ENCODE data around the gene TAF3.
"Not testable (repeated sequence)": the region's sequence is repeated elsewhere in the genome, so short reads cannot be mapped to it uniquely, and the experiment has no call there.

The TAF3 gene, protein sequence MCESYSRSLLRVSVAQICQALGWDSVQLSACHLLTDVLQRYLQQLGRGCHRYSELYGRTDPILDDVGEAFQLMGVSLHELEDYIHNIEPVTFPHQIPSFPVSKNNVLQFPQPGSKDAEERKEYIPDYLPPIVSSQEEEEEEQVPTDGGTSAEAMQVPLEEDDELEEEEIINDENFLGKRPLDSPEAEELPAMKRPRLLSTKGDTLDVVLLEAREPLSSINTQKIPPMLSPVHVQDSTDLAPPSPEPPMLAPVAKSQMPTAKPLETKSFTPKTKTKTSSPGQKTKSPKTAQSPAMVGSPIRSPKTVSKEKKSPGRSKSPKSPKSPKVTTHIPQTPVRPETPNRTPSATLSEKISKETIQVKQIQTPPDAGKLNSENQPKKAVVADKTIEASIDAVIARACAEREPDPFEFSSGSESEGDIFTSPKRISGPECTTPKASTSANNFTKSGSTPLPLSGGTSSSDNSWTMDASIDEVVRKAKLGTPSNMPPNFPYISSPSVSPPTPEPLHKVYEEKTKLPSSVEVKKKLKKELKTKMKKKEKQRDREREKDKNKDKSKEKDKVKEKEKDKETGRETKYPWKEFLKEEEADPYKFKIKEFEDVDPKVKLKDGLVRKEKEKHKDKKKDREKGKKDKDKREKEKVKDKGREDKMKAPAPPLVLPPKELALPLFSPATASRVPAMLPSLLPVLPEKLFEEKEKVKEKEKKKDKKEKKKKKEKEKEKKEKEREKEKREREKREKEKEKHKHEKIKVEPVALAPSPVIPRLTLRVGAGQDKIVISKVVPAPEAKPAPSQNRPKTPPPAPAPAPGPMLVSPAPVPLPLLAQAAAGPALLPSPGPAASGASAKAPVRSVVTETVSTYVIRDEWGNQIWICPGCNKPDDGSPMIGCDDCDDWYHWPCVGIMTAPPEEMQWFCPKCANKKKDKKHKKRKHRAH

GRCh38 chr10:7818295-7819120, at the start of gene TAF3:
TSS of gene TAF3 (plus strand) at chr10:7818505. CDS start at chr10:7818710, 205 bp downstream.
- no peaks in the 10 kb centered on the region for H3K9me3 ChIP-seq (ENCODE audit: control insufficient read depth, insufficient read depth, low read length)
- no peaks in the 10 kb centered on the region for H3K36me3 ChIP-seq (ENCODE audit: control insufficient read depth, insufficient read depth, low read length)
- peak within 1 kb of the TSS; percentile 83 for H3K9ac ChIP-seq (ENCODE audit: low read depth, low read length)
- peaks cover 3% of the 10 kb centered on the region for H3K4me1 ChIP-seq (ENCODE audit: control insufficient read depth, insufficient read depth, low read length)
- H3K27me3 ChIP-seq (ENCODE audit: control insufficient read depth, insufficient read depth, low read length): peaks cover 2% of the 10 kb centered on the region
- peak within 1 kb of the TSS; percentile 87 for H3K4me3 ChIP-seq (ENCODE audit: low read depth, low read length)

DNA sequence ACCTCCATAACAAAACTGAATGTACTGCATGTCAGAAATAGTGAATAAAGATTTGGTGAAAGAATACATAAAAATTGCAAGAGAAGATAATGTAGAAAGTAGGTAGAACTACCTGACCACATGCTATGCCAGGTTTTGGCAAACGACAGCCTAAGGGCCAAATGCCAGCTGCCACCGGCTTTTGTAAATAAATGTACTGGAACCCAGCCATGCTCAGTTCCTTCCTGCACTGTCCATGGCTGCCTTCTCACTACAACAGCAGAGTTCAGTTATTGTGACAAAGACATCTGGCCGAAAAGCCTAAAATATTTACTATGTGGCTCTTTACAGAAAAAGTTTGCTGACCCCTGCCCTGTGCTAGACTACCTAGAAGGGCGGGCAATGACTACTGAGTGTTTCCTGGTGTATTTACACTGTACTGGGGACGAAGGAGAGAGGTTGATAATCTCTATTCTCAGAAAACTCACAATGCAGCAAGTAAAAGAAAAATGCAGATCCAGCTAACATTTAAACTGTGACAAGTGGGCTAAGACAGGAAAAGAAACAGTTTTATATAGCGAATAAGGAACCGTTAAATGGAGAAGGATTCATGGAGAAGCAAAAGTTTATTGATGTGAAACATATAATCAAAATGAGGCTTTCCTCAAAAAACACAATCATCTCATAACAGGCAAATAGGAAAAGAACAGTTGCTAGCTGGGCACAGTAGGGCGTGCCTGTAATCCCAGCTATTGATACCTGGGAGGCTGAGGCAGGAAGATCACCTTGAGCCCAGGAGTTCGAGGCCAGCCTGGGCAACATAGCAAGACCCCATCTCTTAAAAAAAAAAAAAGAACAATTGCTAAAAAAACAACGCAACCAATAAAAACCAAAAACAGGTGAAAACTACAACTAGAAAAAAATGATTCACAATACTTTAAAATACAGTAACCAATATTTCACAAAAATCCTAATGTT, 44.2 kb upstream of the TAF3 start:
- Histone ChIP-seq H3K9ac (ENCODE audit: low read depth, low read length) (no peak overlapping the region), H3K4me1 (ENCODE audit: control insufficient read depth, insufficient read depth, low read length) (no peaks in the 10 kb centered on the region), H3K27me3 (ENCODE audit: control insufficient read depth, insufficient read depth, low read length) (no peaks in the 10 kb centered on the region), H3K4me3 (ENCODE audit: low read depth, low read length) (no peak overlapping the region), H3K36me3 (ENCODE audit: control insufficient read depth, insufficient read depth, low read length) (peaks cover 32% of the 10 kb centered on the region), H3K9me3 (ENCODE audit: control insufficient read depth, insufficient read depth, low read length) (no peaks in the 10 kb centered on the region)

- H3K36me3 ChIP-seq (ENCODE audit: control insufficient read depth, insufficient read depth, low read length): peaks cover 28% of the 10 kb centered on the region
- H3K27me3 ChIP-seq (ENCODE audit: control insufficient read depth, insufficient read depth, low read length): no peaks in the 10 kb centered on the region
- H3K4me3 ChIP-seq (ENCODE audit: low read depth, low read length): no peak overlapping the region
- no peak overlapping the region for H3K9ac ChIP-seq (ENCODE audit: low read depth, low read length)
- H3K9me3 ChIP-seq (ENCODE audit: control insufficient read depth, insufficient read depth, low read length): no peaks in the 10 kb centered on the region
- no peaks in the 10 kb centered on the region for H3K4me1 ChIP-seq (ENCODE audit: control insufficient read depth, insufficient read depth, low read length)
Measured at GRCh38 chr10:7776777-7777176, 41.5 kb upstream of the TAF3 start.

- H3K9ac ChIP-seq (ENCODE audit: low read depth, low read length); H3K36me3 ChIP-seq (ENCODE audit: control insufficient read depth, insufficient read depth, low read length); H3K4me3 ChIP-seq (ENCODE audit: low read depth, low read length); H3K4me1 ChIP-seq (ENCODE audit: control insufficient read depth, insufficient read depth, low read length); H3K9me3 ChIP-seq (ENCODE audit: control insufficient read depth, insufficient read depth, low read length); H3K27me3 ChIP-seq (ENCODE audit: control insufficient read depth, insufficient read depth, low read length): not testable (repeated sequence)
Measured at GRCh38 chr10:7782194-7782593, 36.1 kb upstream of the TAF3 start.

DNA sequence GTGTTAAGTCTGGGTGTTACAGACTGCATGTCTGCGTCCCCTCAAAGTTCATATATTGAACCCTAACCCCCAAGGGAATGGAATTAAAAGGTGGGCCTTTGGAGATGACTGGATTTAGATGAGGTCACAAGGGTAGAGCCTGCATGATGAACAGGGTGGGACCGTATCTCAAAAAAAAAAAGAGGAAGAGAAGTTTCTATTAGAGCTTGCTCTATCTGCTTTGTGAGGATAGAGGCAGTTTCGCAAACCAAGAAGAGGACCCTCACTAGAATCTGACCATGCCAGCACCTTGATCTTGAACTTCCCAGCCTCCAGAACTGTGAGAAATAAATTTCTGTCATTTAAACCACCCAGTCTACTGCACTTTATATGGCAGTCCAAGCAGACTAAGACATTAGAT, 31.9 kb upstream of the TAF3 start:
- Histone ChIP-seq H3K9me3 (ENCODE audit: control insufficient read depth, insufficient read depth, low read length) (no peaks in the 10 kb centered on the region), H3K9ac (ENCODE audit: low read depth, low read length) (no peak overlapping the region), H3K27me3 (ENCODE audit: control insufficient read depth, insufficient read depth, low read length) (no peaks in the 10 kb centered on the region), H3K36me3 (ENCODE audit: control insufficient read depth, insufficient read depth, low read length) (no peaks in the 10 kb centered on the region), H3K4me1 (ENCODE audit: control insufficient read depth, insufficient read depth, low read length) (no peaks in the 10 kb centered on the region), H3K4me3 (ENCODE audit: low read depth, low read length) (no peak overlapping the region)

DNA sequence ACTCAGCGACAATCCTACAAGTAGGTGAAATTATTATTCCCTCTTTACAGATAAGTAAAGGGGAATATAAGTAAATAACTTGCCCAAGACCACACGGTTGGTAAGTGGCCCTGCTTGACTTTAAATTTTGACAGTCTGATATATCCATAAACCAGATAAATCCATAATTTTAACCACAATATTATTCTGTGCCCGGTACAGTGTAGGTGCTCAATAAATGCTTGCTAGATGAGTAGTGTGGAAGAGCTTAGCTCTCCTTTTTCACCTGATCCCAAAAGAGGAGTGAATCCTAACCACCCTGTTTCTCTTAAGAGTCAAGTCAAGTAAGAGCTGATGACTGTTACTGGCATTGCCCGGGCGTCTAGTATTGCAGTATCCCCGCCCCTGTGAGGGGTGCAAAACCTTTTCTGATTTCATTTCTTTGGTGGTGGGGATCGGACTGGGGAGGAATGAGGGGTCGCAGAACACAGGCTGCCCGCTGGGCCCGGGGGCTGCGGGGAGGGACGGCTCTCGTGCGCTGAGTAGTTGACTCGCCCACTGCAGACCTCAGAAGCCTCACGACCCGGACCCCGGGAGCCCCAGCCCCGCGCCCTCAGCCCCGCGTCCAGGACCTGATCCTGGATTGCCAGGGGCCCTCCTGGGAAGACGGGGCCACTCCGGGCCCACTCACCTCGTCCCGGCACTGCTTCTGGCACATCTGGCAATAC, 31.0 kb upstream of the TAF3 start:
- Histone ChIP-seq H3K9me3 (ENCODE audit: control insufficient read depth, insufficient read depth, low read length) (no peaks in the 10 kb centered on the region), H3K27me3 (ENCODE audit: control insufficient read depth, insufficient read depth, low read length) (no peaks in the 10 kb centered on the region), H3K36me3 (ENCODE audit: control insufficient read depth, insufficient read depth, low read length) (no peaks in the 10 kb centered on the region), H3K9ac (ENCODE audit: low read depth, low read length) (peak overlapping the region; percentile 87), H3K4me3 (ENCODE audit: low read depth, low read length) (peak overlapping the region; percentile 96), H3K4me1 (ENCODE audit: control insufficient read depth, insufficient read depth, low read length) (no peaks in the 10 kb centered on the region)

DNA sequence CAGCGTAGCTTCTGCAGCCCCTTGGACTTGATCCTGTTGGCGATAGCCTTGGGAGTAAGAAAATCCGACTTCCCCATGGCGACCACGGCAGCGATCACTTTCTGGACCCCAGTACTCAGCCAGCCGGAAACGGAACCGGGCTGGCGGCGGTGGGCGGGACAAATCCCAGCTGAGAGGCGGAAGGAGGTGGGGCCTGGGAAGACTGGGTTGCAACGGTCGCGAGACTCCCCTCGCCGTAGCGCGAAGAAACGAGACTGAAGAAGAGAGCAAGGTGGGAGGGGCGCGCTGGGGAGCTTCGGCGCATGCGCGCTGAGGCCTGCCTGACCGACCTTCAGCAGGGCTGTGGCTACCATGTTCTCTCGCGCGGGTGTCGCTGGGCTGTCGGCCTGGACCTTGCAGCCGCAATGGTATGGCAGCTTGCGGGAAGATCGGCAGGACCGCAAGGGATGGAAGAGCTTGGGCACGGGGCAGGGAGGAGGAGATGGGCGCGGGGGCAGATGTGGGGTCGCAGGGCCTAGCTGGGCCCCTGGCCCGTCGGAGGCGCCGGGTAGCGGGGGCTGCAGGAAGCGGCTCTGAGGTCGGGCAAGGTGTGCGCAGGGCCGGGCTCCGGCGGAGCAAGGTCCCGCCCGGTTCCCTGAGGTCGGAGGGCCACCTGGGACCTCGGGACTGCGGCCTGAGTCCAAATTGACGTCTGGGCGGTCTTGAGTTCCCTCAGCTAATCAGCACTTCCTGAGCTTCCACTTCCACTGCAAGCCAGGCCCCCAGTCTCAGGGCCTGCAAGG, 30.3 kb upstream of the TAF3 start, which contains the start of the genes ATP5F1C and KIN:
Gene ATP5F1C (plus strand): TSS at position 321 of the 782 bp plus-strand sequence. CDS start 31 bp downstream, at position 352.
Gene KIN (minus strand): TSS at position 137 of the 782 bp plus-strand sequence. CDS start 60 bp downstream, at position 77.
- Histone ChIP-seq H3K9me3 (ENCODE audit: control insufficient read depth, insufficient read depth, low read length) (no peaks in the 10 kb centered on the region), H3K27me3 (ENCODE audit: control insufficient read depth, insufficient read depth, low read length) (no peaks in the 10 kb centered on the region), H3K36me3 (ENCODE audit: control insufficient read depth, insufficient read depth, low read length) (no peaks in the 10 kb centered on the region), H3K9ac (ENCODE audit: low read depth, low read length) (peak within 1 kb of the TSS; percentile 93), H3K4me1 (ENCODE audit: control insufficient read depth, insufficient read depth, low read length) (no peaks in the 10 kb centered on the region), H3K4me3 (ENCODE audit: low read depth, low read length) (peak within 1 kb of the TSS; percentile 96)

- no peaks in the 10 kb centered on the region for H3K9me3 ChIP-seq (ENCODE audit: control insufficient read depth, insufficient read depth, low read length)
- peak overlapping the region; percentile 93 for H3K9ac ChIP-seq (ENCODE audit: low read depth, low read length)
- H3K36me3 ChIP-seq (ENCODE audit: control insufficient read depth, insufficient read depth, low read length): no peaks in the 10 kb centered on the region
- peak overlapping the region; percentile 96 for H3K4me3 ChIP-seq (ENCODE audit: low read depth, low read length)
- H3K4me1 ChIP-seq (ENCODE audit: control insufficient read depth, insufficient read depth, low read length): no peaks in the 10 kb centered on the region
- no peaks in the 10 kb centered on the region for H3K27me3 ChIP-seq (ENCODE audit: control insufficient read depth, insufficient read depth, low read length)
Measured at GRCh38 chr10:7788639-7789286, 29.5 kb upstream of the TAF3 start.

GRCh38 chr10:7789390-7789789, 28.9 kb upstream of the TAF3 start:
- no peaks in the 10 kb centered on the region for H3K4me1 ChIP-seq (ENCODE audit: control insufficient read depth, insufficient read depth, low read length)
- no peaks in the 10 kb centered on the region for H3K27me3 ChIP-seq (ENCODE audit: control insufficient read depth, insufficient read depth, low read length)
- no peaks in the 10 kb centered on the region for H3K36me3 ChIP-seq (ENCODE audit: control insufficient read depth, insufficient read depth, low read length)
- peak overlapping the region; percentile 96 for H3K4me3 ChIP-seq (ENCODE audit: low read depth, low read length)
- no peaks in the 10 kb centered on the region for H3K9me3 ChIP-seq (ENCODE audit: control insufficient read depth, insufficient read depth, low read length)
- H3K9ac ChIP-seq (ENCODE audit: low read depth, low read length): peak overlapping the region; percentile 93
